Activated CD8-positive, alpha-beta memory T cell treated with anti-CD3 and anti-CD28 coated beads for 36 hours (primary cell): ENCODE results near the gene HAP1. TPM values are rescaled to one million over a fixed set of nuclear protein-coding genes. Genes with fewer than 3 reads are reported as not detected.

Experiments
- CTCF ChIA-PET: fragments of 350-600 bp; sonication (Branson Sonifier 250); formaldehyde crosslinking; loops from one replicate; lab custom pipeline; 2021; ENCODE audit warnings: antibody characterized with exemption; lab: Charles Lee
- POLR2A ChIA-PET: fragments of 350-600 bp; sonication (Branson Sonifier 250); formaldehyde crosslinking; loops from one replicate; lab custom pipeline; 2021; ENCODE audit warnings: antibody characterized with exemption; lab: Charles Lee
- total RNA-seq, 2 experiments: library from RNA; stranded (reverse); gene quantifications; one replicate each; pipeline ENCODE4 v1.2.3, GENCODE V29; 2021

The HAP1 gene
- total RNA-seq, 2 experiments from 2014 or later, result 0.10 to 0.25 TPM

DNA sequence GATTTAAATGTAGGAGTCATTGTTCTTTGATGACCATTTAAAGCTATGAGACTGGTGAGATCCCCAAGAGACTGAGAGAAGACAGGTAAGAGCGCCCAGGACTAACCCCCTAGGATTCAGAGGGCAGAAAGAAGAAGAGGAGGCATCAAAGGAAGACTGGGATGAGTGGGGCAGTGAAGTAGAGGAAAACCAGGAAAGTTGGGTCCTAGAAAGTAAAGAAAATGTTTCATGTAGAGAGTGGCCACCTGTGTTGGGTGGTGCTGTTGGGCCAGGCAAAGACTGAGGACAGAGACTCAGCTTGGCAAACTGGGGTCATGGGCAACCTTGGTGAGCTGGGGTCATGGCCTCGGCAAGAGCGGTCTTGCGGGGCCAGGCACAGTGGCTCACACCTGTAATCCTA is 1.3 kb upstream of the HAP1 start:
- CTCF ChIA-PET, result interaction anchor here (0.8 to 1.5 kb wide), 3 partner anchors 66 to 76 kb away, joined by 3 to 4 read pairs (median 3); partner anchors contain the start of gene P3H4
- POLR2A ChIA-PET, result interaction anchor here (0.6 kb wide), 1 partner anchor 93 kb away, joined by 9 read pairs; no protein-coding TSS in a partner anchor

DNA sequence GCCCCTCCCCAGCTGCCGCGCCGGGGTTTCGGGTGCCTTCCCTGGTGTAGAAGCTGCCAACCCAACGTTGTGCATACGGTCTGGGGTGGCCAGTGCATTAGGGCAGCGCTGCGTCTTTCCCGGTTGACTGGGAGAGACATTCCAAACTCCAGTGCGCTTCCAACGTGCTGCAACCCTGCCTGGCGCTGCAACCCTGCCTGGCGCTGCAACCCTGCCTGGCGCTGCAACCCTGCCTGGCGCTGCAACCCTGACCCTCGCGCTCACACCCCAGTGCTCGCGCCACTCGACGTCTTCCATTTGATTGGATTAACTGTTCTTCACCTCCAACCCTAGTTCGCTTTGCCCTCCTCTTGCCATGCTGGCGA is 488 bp upstream of the HAP1 start:
- POLR2A ChIA-PET, result no interaction called here
- CTCF ChIA-PET, result interaction anchor here (1.1 to 1.5 kb wide), 2 partner anchors 66 to 75 kb away, joined by 3 read pairs; no protein-coding TSS in a partner anchor

DNA sequence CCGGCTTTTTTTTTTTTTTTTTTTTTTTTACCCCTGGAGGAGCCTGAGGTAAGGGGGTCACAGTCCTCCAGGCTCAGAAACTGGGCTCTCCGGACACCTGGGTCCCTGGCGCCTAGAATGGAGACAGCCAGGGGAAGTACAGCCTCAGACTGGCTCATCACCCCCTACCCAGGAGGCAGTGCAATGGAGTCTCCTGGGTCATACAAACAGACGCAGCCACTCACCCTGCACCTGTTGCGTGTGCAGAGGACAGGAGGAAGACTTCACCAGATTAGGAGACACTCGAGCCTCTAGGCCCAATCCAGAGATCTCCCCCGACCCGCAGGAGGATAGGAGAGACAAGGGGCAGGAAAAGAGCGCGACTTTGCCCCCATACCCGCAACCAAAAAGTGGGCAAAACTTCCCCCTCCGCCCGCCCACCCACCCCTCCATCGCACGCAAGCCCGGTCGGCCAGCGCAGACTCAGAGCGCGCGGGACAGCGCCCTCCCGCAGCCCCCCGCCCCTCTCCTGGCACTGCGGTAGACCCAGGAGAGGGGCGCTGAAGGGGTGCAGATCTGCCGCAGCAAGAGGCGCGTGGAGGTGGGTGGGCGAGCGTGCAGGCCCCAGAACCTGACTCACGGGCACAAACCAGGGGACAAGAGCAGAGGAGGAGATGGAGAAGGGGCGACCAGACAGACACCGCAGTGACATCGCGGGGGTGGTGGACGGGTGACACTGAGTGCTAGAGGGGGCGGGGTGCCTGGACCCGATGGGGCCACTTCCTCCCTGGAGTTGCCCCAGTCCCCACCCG is 900 bp downstream of the HAP1 start:
- POLR2A ChIA-PET, result no interaction called here

DNA sequence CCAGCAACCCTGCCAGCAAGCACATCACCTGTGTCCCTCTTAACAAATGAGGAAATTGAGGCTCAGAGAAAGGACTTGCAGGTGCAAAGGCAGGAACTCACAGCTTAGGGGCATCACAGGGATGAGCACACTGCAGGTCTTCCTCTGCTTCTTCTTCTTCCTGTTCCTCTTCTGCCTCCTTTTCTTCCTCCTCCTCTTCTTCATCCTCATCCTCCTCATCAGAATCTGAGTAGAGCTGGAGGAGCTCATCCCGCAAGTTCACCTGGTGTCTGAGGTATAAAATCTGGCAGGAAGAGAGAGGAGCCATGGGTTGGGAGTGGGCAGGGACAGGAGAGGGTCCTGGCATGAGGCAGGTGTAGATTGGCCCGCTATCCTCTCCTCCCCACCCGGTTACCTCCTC is 2.6 kb downstream of the HAP1 start:
- ChIA-PET CTCF (interaction anchor here (0.6 to 2.9 kb wide), 3 partner anchors 9 to 70 kb away, joined by 3 to 10 read pairs (median 3); no protein-coding TSS in a partner anchor), POLR2A (no interaction called here)

More for the DNA sequence above, 900 bp downstream of the HAP1 start:
- CTCF ChIA-PET, result interaction anchor here (0.6 to 0.7 kb wide), 2 partner anchors 93 to 102 kb away, joined by 4 read pairs; no protein-coding TSS in a partner anchor

DNA sequence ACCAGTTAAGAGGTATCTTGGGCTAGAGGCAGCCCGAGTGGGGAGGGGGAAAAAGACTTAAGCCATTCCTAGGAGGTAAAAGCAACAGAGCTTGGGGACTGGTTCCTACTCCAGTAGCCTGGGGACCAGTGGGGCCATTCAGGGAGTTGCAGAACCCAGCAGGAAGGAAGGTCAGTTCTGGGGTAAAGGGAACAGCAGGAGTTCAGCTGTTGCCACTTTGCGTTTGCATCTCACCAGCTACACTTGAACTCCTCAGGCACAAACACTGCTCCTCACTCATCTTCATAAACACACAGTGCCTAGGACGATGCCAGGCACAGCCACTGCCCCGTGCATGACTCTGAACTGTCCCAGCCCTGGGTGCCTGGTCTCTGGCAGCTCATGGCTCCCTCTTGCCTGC is 4.0 kb downstream of the HAP1 start:
- ChIA-PET POLR2A (no interaction called here), CTCF (interaction anchor here (0.8 to 2.9 kb wide), 3 partner anchors 11 to 72 kb away, joined by 3 to 10 read pairs (median 3); no protein-coding TSS in a partner anchor)

DNA sequence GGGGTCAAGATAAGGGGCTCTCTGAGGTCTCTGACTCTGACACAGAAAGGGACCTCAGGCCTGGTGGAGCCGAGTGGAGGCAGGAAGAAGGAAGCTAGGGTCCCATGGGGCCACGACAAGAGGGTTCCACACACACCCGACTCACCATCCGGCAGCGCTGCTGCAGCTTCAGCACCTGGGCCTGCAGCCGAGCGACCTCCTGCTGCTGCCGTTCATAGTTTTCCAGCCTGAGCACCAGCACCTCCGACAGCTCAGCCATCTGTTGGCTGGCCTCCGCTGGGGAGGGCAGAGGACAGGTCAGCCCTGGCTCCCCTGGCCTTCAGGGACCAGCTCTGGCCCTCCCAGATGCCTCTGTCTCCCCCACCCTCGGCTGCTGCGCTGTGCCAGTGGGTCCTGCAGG is 6.4 kb downstream of the HAP1 start:
- ChIA-PET POLR2A (no interaction called here), CTCF (interaction anchor here (0.6 to 1.1 kb wide), 2 partner anchors 10 to 287 kb away, joined by 3 to 4 read pairs; no protein-coding TSS in a partner anchor)

DNA sequence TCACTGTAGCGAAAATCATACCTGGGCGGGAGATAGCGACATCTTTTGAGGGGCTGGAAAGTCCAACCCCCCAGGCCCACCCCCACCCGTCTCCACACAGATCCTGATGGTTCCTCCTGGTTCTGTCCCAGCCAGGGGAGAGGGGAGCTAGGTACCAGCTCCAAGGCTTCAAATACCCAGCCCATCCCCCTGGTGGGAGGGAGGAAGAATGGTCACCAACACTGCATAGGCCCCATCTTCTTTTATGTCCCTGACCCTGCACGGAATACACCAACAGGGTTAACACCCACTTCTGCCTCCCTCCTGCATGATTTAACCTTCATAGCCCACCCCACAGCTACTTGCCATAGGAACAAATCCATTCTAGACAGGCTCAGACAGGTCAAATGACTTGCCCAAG is 9.3 kb downstream of the HAP1 start:
- ChIA-PET CTCF (interaction anchor here (2.5 kb wide), 1 partner anchor 12 kb away, joined by 8 read pairs; no protein-coding TSS in a partner anchor), POLR2A (no interaction called here)

DNA sequence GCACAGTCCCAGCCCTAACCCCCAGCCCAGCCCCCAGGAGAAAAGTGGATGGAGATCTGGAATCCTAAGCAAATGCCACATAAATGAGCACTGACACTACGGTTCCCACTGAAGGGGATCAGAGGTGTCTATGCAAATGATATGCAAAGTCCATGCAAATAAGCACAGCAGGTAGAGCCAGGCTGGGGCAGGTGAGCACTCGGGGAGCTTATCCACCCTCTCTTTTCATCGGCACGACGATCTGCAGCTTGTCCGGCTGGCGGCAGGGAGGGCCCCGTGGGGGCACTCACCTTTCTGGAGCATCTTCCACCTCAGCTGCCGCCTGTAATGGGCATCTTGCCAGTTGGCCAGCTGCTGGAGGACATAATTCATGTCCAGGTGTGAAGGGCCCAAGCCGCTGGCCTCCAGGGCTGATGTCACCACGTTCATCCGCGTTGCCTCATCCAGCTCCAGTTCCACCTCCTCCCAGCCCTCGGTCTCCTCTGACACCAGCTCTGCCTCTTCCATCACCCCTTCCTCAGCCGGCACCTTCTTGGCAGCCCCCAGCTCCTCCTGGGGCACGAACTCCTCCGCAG is 9.9 kb downstream of the HAP1 start:
- CTCF ChIA-PET, result interaction anchor here (2.5 kb wide), 1 partner anchor 13 kb away, joined by 8 read pairs; no protein-coding TSS in a partner anchor

DNA sequence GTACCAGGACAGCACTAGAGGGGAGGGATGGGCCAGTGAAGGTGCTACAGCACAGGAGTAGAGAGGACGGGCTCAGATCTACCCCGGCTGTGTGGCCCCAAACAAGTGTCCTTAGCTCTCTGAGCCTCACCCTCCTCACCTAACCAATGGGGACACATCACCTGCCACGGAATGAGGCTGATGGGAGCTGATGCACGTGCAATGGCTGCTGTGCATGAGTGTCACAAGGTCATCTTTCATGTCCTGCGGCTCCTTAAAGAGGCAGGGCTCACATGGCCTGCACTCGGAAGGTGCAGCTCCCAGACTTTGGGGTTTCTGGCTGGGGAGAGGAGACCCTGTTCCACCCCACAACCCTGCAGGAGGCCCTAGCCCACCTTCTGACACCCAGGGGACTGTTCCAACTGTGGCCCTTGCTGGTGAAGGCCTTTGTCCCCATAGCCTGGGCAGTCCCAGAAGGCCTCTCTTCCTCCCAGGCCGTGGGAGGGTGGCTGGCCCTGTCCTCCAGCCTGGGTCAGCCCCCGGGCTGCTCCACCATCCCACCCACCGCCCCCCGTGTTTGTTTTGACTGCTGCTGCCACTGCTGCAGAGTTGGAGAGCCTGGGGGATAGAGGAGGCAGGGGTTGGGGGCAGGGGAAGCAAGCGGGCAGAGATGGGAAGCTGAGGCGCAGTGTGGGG is 10.5 kb downstream of the HAP1 start:
- POLR2A ChIA-PET, result no interaction called here
- CTCF ChIA-PET, result no interaction called here

More for the DNA sequence above, 9.9 kb downstream of the HAP1 start:
- POLR2A ChIA-PET, result no interaction called here

DNA sequence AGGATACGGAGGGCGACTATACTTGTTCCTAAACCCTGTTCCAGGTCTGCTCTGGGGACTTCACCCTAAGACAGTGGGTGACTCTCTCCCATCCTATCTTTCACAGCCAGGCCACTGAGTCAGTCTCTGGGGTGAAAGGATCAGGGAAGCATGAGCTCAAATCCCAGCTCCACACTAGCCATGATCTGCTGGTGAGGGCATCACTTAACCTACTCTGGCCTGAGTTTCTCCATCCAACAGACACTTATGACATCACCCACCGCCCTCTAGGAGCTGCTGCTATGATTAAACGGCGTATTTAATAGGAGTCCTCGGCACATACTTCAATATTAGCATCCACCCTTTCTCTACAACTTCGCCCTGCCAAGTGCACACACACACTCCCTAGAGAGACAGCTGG is 12.2 kb downstream of the HAP1 start:
- POLR2A ChIA-PET, result no interaction called here

DNA sequence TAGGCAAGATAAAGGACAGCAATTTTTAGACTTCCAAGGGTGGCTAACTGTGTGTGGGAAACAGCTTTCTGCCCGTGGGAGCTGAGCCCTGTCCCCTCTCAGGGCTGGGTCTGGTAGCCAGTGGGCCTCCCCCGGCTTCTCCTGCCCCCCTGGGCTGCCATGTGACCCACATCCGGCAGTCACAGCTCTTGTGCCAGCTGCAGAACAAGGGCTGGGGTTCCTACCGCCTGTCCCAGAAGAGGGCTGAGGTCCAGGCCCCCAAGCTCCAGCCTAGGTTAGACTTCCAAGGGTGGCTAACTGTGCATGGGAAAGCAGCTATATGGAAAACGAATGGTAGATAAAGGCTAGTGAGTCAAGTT is 16.2 kb downstream of the HAP1 start:
- ChIA-PET POLR2A (no interaction called here), CTCF (no interaction called here)

More for the DNA sequence above, 12.2 kb downstream of the HAP1 start:
- CTCF ChIA-PET, result no interaction called here

DNA sequence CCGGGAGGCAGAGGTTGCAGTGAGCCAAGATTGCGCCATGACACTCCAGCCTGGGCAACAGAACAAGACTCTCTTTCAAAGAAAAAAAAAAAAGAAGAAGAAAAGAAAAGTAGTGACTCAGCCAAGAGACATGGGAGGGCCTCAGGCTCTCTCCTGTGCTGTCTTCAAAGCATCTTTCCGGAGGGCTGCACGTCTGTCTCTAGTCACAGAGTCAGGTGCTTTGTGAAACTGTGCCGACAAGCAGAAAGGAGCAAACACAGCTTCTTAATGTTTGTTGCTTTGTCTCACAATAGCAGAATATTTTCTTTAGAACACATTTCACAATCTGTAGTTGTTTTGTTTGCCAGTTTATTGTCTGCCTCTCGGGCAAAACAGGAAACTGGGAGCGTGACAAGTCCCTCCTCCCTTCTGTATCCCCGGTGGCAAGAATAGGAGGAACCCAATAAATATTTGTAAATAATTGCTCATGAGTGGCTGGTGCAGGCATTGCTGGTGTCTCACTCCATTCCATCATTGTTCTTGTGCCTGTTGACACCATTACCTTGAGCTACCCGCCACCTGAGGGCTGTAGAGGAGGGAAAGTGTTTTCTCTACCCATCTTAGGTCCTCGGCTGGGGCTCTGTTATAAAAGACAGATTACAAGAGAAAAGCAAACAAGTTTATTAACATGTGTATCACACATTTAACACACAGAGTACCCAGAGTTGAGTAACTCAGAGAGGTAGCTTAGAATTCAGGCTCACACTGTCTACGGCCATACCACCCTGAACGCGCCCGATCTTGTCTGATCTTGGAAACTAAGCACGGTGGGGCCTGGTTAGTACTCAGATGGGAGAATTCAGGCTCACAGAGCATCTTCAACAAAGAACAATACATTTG is 16.8 kb downstream of the HAP1 start:
- POLR2A ChIA-PET, result no interaction called here

DNA sequence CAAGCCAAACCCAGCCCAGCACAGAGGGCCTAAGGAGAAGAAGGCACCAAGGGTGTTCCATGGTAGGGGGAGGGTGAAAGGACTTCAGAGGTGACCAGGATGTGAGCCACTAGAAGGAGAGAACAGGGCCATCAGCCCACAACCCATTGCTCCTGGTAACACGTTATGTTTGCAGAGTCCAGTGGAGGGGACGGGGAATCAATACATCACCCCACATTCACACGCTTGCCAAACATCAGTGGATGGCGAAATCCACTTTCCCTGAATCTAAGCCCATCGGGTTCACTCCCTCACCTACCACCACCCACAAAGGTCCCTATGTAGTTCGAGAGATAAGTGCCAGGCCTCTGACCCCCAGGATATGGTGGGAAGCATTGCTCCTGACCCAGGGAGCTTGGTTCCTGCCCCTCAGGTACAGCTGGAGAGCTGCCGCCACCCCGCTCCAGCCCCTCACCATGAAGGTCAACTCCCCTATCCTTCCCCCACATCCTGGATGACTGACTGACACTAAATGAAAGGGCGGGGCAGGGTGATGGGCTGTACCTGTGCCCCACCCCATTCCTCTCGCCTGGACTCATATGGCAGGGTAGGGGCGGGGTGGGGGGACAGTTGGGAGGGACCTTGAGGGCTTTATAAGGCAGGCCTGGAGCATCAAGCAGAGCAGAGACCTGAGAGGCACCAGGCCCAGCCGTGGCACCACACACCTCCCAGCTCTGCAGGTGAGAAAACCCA is 22.6 kb downstream of the HAP1 start, which contains the start of gene GAST:
TSS of gene GAST (plus strand) at position 663 of the 732 bp plus-strand sequence. CDS start 3,106 bp downstream, outside the sequence.
- POLR2A ChIA-PET, result no interaction called here
- CTCF ChIA-PET, result interaction anchor here (0.5 kb wide), 1 partner anchor 21 kb away, joined by 3 read pairs; no protein-coding TSS in a partner anchor

More for the DNA sequence above, 16.8 kb downstream of the HAP1 start:
- CTCF ChIA-PET, result no interaction called here

DNA sequence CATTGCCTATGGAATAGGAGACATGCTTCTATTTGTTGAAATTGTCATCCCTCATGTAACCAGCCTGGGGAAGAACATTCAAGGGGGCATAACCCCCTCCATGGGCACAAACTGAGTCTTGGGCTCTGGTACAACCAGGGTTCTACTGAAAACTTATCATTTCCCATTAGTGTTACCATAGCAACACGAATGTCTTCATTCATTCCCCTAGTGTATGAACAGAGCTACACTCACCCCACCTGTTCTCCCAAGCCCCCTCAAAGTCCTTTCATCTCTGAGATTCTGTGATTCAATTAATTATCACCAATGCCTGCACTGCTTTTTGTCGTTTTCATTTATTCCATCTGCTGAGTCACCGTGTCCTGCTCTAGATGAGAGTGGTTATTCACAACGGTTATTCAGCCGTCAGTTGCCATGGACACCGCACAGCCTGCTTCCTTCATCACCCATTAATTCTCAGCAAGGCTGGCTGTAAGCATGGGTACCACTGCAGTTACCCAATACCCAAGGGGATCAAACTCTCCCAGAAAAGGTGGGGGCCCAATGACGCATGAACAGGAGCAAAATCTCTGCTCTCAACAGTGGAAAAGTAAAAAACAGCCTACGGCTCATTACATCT is 23.9 kb downstream of the HAP1 start:
- POLR2A ChIA-PET, result no interaction called here

DNA sequence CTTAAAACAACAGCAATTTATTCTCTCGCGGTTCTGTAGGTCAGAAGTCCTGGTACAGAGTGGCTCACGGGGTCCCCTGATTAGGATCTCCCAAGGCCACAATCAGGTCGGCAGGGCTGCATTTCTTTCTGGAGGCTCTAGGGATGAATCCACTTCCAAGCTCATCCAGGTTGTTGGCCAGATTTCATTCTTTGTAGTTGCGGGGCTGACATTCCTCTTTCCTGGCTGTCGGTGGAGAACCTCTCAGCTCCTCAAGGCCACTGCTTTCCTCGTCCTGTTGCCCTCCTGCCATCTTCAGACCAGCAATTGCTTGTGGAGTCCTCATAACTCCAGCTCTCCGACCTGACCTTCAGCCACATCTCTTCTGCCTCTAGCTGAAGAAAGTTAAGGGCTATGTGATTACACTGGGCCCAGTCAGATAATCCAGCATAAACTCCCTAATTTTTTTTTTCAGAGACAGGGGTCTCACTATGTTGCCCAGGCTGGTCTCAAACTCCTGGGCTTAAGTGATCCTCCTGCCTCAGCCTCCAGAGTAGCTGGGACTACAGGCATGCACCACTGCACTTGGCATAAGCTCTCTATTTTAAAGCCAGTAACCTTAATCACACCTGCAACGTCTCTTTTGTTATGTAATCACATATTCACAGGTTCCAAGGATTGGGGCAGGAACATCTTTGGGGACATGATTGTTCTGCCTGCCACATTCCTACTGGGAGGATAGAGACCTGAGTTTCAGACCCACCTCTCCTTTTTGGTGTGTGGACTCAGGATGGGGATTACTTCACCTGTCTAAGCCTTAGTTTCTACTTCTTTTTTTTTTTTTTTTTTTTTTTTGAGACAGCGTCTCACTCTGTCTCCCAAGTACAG is 26.4 kb downstream of the HAP1 start:
- ChIA-PET CTCF (interaction anchor here (0.6 to 1.0 kb wide), 2 partner anchors 8 to 59 kb away, joined by 3 to 5 read pairs; no protein-coding TSS in a partner anchor), POLR2A (no interaction called here)

More for the DNA sequence above, 23.9 kb downstream of the HAP1 start:
- CTCF ChIA-PET, result interaction anchor here (1.0 to 1.9 kb wide), 2 partner anchors 15 to 25 kb away, joined by 3 to 7 read pairs; no protein-coding TSS in a partner anchor

DNA sequence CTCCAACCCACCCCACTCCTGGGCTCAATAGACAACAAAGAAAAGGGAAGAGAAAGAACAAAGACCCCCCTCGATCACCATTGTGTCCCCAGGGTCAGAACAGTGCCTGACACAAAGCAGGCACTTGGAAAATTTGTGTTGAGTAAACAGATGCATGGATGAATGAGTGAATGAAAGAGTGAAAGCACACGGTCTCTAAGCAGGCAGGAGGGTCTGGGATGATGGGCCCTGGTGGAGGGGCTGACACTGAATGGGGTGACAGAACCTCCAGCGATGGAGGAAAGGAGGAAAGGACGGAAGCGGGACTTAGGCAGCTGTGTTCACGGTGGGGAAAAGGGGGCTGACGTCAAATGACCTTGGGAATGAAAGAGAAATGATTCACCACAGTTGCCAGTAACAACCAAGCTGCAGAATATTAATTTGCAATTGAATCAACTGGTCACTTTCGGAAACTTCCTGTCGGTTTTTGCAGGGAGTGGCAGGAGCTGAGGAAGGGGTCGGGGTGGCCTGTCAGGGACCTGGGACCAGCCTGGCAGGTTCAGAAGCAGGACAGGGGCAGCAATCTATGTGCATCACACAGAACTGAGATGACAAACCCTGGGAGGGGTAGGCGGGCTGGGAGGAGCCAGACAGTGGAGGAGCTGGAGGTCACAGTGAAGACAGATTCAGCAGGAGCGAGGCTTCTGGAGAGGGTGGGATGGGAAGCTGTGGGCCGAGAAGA is 29.0 kb downstream of the HAP1 start:
- ChIA-PET CTCF (interaction anchor here (1.8 kb wide), 1 partner anchor 10 kb away, joined by 8 read pairs; no protein-coding TSS in a partner anchor), POLR2A (no interaction called here)
